Measurements from ENCODE around the gene WDR90. TPM values are rescaled to one million over a fixed set of nuclear protein-coding genes. Genes with fewer than 3 reads are reported as not detected.
A peak's percentile ranks its signal among the peaks of the same experiment; 100 is the strongest.

The WDR90 gene
- total and polyA plus RNA-seq, 10 of the 15 experiments (the other 5 are each of a cell fraction or from before 2014, with no cell fraction given): 2.0 to 65.0 (median 16.7) TPM

DNA sequence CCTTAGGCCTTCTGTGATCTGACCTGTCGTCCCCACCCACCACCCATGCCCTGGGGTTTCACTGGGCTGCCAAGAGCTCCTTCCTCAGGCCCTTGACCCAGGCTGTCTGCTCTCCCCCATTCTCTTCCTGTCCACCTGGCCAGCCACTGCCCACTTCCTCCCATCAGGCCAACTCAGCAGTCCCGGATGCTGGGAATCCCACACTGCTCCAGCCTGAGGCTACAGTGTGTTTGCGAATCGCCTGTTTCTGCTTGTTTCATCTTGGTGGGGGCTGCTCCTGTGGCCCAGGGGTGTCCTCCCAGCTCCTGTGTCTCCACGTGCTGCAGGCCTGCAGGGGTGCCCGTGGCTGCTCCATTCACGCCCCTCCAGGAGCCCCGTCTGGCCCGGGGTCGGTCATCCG is 64.9 kb downstream of the WDR90 start:
- Histone ChIP-seq H3K79me2 (ENCODE audit: control insufficient read depth, insufficient read depth, low read length) (no peaks in the 10 kb centered on the region), H3K4me2 (ENCODE audit: control insufficient read depth, insufficient read depth) (no peak overlapping the region), H3K27me3 (replicated peaks in 1 of 2; ENCODE audit: control insufficient read depth in 2 of 2, insufficient read depth in 2 of 2, low read length in 1 of 2) (no peaks in the 10 kb centered on the region), H3K9me3 (replicated peaks; ENCODE audit: control insufficient read depth, insufficient read depth, low read length) (no peaks in the 10 kb centered on the region), H3K9ac (ENCODE audit: control insufficient read depth, insufficient read depth, low read length) (no peak overlapping the region), H3K27ac (ENCODE audit: control insufficient read depth, insufficient read depth) (no peak overlapping the region), H4K20me1 (ENCODE audit: control insufficient read depth, insufficient read depth) (0 out of 2 replicates have a peak, but pooled peaks cover 2% of the 10 kb centered on the region), H3K4me1 (ENCODE audit: control insufficient read depth, insufficient read depth, low read length) (peaks cover 1% of the 10 kb centered on the region), H2AFZ (ENCODE audit: control insufficient read depth, low read depth, low read length) (no peak overlapping the region), H3K4me3 (no peak overlapping the region), H3K36me3 (ENCODE audit: control insufficient read depth in 2 of 2, insufficient read depth in 2 of 2, low read length in 1 of 2) (no peaks in the 10 kb centered on the region)
- intact Hi-C loops (cut with micrococcal nuclease; ENCODE audit: unreplicated experiment) (no loop called here), in situ Hi-C loops (cut with MboI) (loop anchor here (5.0 kb wide), 1 partner anchor 73 kb away; the partner anchor contains the start of genes CHTF18 and RPUSD1)
- no peak for TF ChIP-seq FOXM1 (IDR thresholded peaks at IDR 0.05; ENCODE audit: low read depth, low read length)
- no peak for TF ChIP-seq CBX3 (IDR thresholded peaks at IDR 0.05; ENCODE audit: borderline replicate concordance, low read depth)
- no peak for TF ChIP-seq CHD4 (IDR thresholded peaks at IDR 0.05)
- no peak for TF ChIP-seq CREM (IDR thresholded peaks at IDR 0.05; ENCODE audit: low read depth)
- TF ChIP-seq RUNX3 (IDR thresholded peaks at IDR 0.05; ENCODE audit: low read length): no peak
- no TSS peak for BruUV-seq (replicated peaks)
- 48% methylated on average over 11 of the region's 11 CpGs for WGBS (ENCODE audit: insufficient coverage, insufficient replicate concordance, low lambda C conversion rate, missing lambda C conversion rate)
- ATAC-seq (no peak), DNase-seq (ENCODE audit: low read depth, low spot score) (no peak), FAIRE-seq (no peak)
- ChIA-PET SMC1A (ENCODE audit: uncharacterized antibody, unreplicated experiment) (interaction anchor here (1.0 kb wide), 1 partner anchor 23 kb away, joined by 3 read pairs; no protein-coding TSS in a partner anchor), POLR2A (no interaction called here), CTCF (interaction anchor here (0.6 to 2.2 kb wide), 4 partner anchors 23 to 98 kb away, joined by 3 to 9 read pairs (median 4); no protein-coding TSS in a partner anchor), RAD21 (ENCODE audit: unreplicated experiment) (no interaction called here)

DNA sequence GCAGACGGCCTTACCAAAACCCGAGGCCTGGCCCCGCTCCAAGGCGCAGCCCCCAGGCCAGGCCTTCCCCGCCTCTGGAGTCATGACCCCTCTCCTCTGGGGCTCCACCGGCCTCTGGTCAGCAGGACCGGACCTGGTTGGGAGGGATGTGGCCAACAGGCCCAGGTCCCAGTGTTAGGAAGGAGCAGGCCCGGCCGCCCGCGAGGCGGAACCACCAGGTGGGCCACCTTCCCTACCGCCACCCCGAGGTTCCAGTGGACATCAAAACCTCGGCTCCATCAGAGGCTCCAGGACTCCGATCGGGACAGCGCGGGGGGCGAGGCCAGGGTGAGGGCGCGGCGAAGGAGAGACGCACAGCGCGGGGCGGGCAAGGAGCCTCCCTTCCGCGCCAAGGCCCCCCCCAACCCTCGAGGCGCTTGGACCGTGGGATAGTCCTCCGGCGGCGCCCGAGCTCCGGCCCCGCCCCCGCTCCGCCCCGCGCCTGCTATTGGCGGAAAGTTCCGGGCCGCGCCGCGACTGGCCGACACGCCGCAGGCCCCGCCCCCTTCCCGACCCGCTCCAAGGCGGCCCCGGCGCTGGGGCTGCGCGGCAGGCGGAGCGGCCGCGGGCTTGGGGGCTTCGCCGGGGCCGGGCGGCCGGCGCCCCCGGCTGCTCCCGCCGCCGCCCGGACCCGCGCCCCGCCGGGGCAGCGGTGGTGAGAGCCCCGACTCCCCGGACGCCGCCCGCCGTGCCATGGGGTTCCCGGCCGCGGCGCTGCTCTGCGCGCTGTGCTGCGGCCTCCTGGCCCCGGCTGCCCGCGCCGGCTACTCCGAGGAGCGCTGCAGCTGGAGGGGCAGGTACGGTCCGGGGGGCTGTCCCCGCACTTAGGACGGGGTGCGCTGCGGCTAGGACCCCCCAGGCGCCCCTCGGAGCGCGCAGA is 65.7 kb downstream of the WDR90 start, which contains the start of gene METRN:
METRN (plus strand) TSS at position 561 of the 919 bp plus-strand sequence; CDS start at position 733, 172 bp downstream.
- Histone ChIP-seq H3K9ac (ENCODE audit: control insufficient read depth, insufficient read depth, low read length) (no peak within 1 kb of the TSS), H3K4me1 (ENCODE audit: control insufficient read depth, insufficient read depth, low read length) (peaks cover 7% of the 10 kb centered on the region), H3K4me3 (peak within 1 kb of the TSS; percentile 58), H2AFZ (ENCODE audit: control insufficient read depth, low read depth, low read length) (peak within 1 kb of the TSS; percentile 63), H3K27me3 (replicated peaks in 1 of 2; ENCODE audit: control insufficient read depth in 2 of 2, insufficient read depth in 2 of 2, low read length in 1 of 2) (no peaks in the 10 kb centered on the region), H3K9me3 (replicated peaks; ENCODE audit: control insufficient read depth, insufficient read depth, low read length) (no peaks in the 10 kb centered on the region), H3K27ac (ENCODE audit: control insufficient read depth, insufficient read depth) (no peak within 1 kb of the TSS), H3K79me2 (ENCODE audit: control insufficient read depth, insufficient read depth, low read length) (no peaks in the 10 kb centered on the region), H3K4me2 (ENCODE audit: control insufficient read depth, insufficient read depth) (peak within 1 kb of the TSS; percentile 82), H4K20me1 (ENCODE audit: control insufficient read depth, insufficient read depth) (0 out of 2 replicates have a peak, but pooled peaks cover 2% of the 10 kb centered on the region), H3K36me3 (ENCODE audit: control insufficient read depth in 2 of 2, insufficient read depth in 2 of 2, low read length in 1 of 2) (no peaks in the 10 kb centered on the region)
- FAIRE-seq (no peak), ATAC-seq (peak; percentile 88), DNase-seq (ENCODE audit: low read depth, low spot score) (no peak)
- RAD21 ChIA-PET (ENCODE audit: unreplicated experiment): interaction anchor here (1.5 kb wide), 1 partner anchor 70 kb away, joined by 5 read pairs; no protein-coding TSS in a partner anchor
- CTCF ChIA-PET: interaction anchor here (1.9 to 2.2 kb wide), 3 partner anchors 23 to 70 kb away, joined by 5 to 9 read pairs (median 6); partner anchors contain the start of gene CIAO3
- no TSS peak for BruUV-seq (replicated peaks)
- POLR2A ChIA-PET: interaction anchor here (1.6 to 2.4 kb wide), 2 partner anchors 20 to 74 kb away, joined by 4 to 7 read pairs; partner anchors contain the start of genes CHTF18 and RPUSD1
- 14% methylated on average over 55 of the region's 108 CpGs for WGBS (ENCODE audit: insufficient coverage, insufficient replicate concordance, low lambda C conversion rate, missing lambda C conversion rate)
- intact Hi-C loops (cut with micrococcal nuclease; ENCODE audit: unreplicated experiment): no loop called here
- SMC1A ChIA-PET (ENCODE audit: uncharacterized antibody, unreplicated experiment): interaction anchor here (1.0 kb wide), 2 partner anchors 11 to 23 kb away, joined by 3 read pairs; partner anchors contain the start of gene CCDC78
- in situ Hi-C loops (cut with MboI): loop anchor here (5.0 kb wide), 1 partner anchor 72 kb away; the partner anchor contains the start of genes CHTF18 and RPUSD1
- TF ChIP-seq HDAC6 (IDR thresholded peaks at IDR 0.05; ENCODE audit: unreplicated experiment) (no peak), CBX5 (IDR thresholded peaks at IDR 0.05; ENCODE audit: low read depth) (no peak), SPI1 (IDR thresholded peaks at IDR 0.05; ENCODE audit: borderline replicate concordance, insufficient read depth, low read depth, low read length) (no peak), YY1 (IDR thresholded peaks at IDR 0.05; ENCODE audit: low read depth, low read length) (no peak), SMC3 (IDR thresholded peaks at IDR 0.05; ENCODE audit: borderline replicate concordance, low read length) (no peak), ZSCAN29 (IDR thresholded peaks at IDR 0.05) (no peak), GABPA (IDR thresholded peaks at IDR 0.05; ENCODE audit: low read depth) (no peak), EGR1 (IDR thresholded peaks at IDR 0.05; ENCODE audit: borderline replicate concordance in 1 of 2, low read depth in 2 of 2, low read length in 2 of 2) (peak in 1 of 2 experiments; percentile 58; a peak in 2 of 3 replicates)
- TF ChIP-seq, protein P1, sequence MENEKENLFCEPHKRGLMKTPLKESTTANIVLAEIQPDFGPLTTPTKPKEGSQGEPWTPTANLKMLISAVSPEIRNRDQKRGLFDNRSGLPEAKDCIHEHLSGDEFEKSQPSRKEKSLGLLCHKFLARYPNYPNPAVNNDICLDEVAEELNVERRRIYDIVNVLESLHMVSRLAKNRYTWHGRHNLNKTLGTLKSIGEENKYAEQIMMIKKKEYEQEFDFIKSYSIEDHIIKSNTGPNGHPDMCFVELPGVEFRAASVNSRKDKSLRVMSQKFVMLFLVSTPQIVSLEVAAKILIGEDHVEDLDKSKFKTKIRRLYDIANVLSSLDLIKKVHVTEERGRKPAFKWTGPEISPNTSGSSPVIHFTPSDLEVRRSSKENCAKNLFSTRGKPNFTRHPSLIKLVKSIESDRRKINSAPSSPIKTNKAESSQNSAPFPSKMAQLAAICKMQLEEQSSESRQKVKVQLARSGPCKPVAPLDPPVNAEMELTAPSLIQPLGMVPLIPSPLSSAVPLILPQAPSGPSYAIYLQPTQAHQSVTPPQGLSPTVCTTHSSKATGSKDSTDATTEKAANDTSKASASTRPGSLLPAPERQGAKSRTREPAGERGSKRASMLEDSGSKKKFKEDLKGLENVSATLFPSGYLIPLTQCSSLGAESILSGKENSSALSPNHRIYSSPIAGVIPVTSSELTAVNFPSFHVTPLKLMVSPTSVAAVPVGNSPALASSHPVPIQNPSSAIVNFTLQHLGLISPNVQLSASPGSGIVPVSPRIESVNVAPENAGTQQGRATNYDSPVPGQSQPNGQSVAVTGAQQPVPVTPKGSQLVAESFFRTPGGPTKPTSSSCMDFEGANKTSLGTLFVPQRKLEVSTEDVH (IDR thresholded peaks at IDR 0.05; ENCODE audit: low read depth, partially characterized antibody): no peak
